Effector memory CD4-positive, alpha-beta T cell (primary cell): ENCODE measurements around the gene ADAM22.

Source experiments
- DNase-seq, 3 donors: peaks; one replicate each; pipeline ENCODE4 v3.0.0-alpha.2; 2020
- H3K27ac ChIP-seq: 2 replicates; pipeline ENCODE4 v1.7.0; 2013; ENCODE audit warnings: mild to moderate bottlenecking, low read length, moderate library complexity; ENCODE audit not compliant: insufficient read depth, poor library complexity, severe bottlenecking
- H3K27me3 ChIP-seq: replicated peaks from 2 replicates; pipeline ENCODE4 v1.7.0; 2013; ENCODE audit warnings: mild to moderate bottlenecking, low read length; ENCODE audit not compliant: insufficient read depth, control insufficient read depth, poor library complexity, severe bottlenecking
- H3K36me3 ChIP-seq: 2 replicates; pipeline ENCODE4 v1.7.0; 2013; ENCODE audit warnings: mild to moderate bottlenecking, low read length, moderate library complexity; ENCODE audit not compliant: control insufficient read depth, insufficient read depth
- H3K4me1 ChIP-seq: 2 replicates; pipeline ENCODE4 v1.7.0; 2013; ENCODE audit warnings: low read length, mild to moderate bottlenecking; ENCODE audit not compliant: control insufficient read depth, insufficient read depth, poor library complexity, severe bottlenecking
- H3K4me3 ChIP-seq: 2 replicates; pipeline ENCODE4 v1.7.0; 2013; ENCODE audit warnings: low read length, low read depth, mild to moderate bottlenecking; ENCODE audit not compliant: insufficient read depth, poor library complexity, severe bottlenecking
- H3K9me3 ChIP-seq: 2 replicates; pipeline ENCODE4 v1.7.0; 2013; ENCODE audit warnings: mild to moderate bottlenecking, low read length, moderate library complexity; ENCODE audit not compliant: control insufficient read depth

The ADAM22 gene

GRCh38 chr7:88226201-88226600, 292.1 kb downstream of the ADAM22 start:
- Histone ChIP-seq H3K27ac (no peak overlapping the region), H3K4me1 (peaks cover 2% of the 10 kb centered on the region), H3K27me3 (no peaks in the 10 kb centered on the region), H3K4me3 (no peak overlapping the region), H3K9me3 (no peaks in the 10 kb centered on the region), H3K36me3 (no peaks in the 10 kb centered on the region)
- no peak for DNase-seq

- H3K27ac ChIP-seq: no peak overlapping the region
Observed at GRCh38 chr7:88226886-88227516, 292.9 kb downstream of the ADAM22 start.

GRCh38 chr7:88229302-88229995, 295.4 kb downstream of the ADAM22 start:
- Histone ChIP-seq H3K27me3 (no peaks in the 10 kb centered on the region), H3K9me3 (no peaks in the 10 kb centered on the region), H3K27ac (no peak overlapping the region), H3K4me3 (no peak overlapping the region), H3K36me3 (no peaks in the 10 kb centered on the region), H3K4me1 (no peaks in the 10 kb centered on the region)
- DNase-seq: no peak

More at GRCh38 chr7:88226886-88227516, 292.9 kb downstream of the ADAM22 start:
- H3K9me3 ChIP-seq: no peaks in the 10 kb centered on the region
- H3K27me3 ChIP-seq: no peaks in the 10 kb centered on the region
- no peak for DNase-seq
- no peak overlapping the region for H3K4me3 ChIP-seq
- no peaks in the 10 kb centered on the region for H3K36me3 ChIP-seq
- no peaks in the 10 kb centered on the region for H3K4me1 ChIP-seq

- Histone ChIP-seq H3K4me1 (no peaks in the 10 kb centered on the region), H3K27me3 (no peaks in the 10 kb centered on the region), H3K27ac (no peak overlapping the region), H3K36me3 (no peaks in the 10 kb centered on the region), H3K4me3 (no peak overlapping the region), H3K9me3 (no peaks in the 10 kb centered on the region)
- DNase-seq: no peak
Observed at GRCh38 chr7:88230646-88231045, 296.6 kb downstream of the ADAM22 start.

- no peaks in the 10 kb centered on the region for H3K27me3 ChIP-seq
- no peak overlapping the region for H3K4me3 ChIP-seq
- no peaks in the 10 kb centered on the region for H3K4me1 ChIP-seq
- DNase-seq: no peak
- H3K9me3 ChIP-seq: no peaks in the 10 kb centered on the region
- H3K27ac ChIP-seq: no peak overlapping the region
- no peaks in the 10 kb centered on the region for H3K36me3 ChIP-seq
Observed at GRCh38 chr7:88233828-88234227, 299.8 kb downstream of the ADAM22 start.

GRCh38 chr7:88239852-88240251, 305.8 kb downstream of the ADAM22 start:
- H3K27me3 ChIP-seq: no peaks in the 10 kb centered on the region
- H3K4me3 ChIP-seq: no peak overlapping the region
- H3K9me3 ChIP-seq: no peaks in the 10 kb centered on the region
- DNase-seq: no peak
- H3K4me1 ChIP-seq: no peaks in the 10 kb centered on the region
- H3K27ac ChIP-seq: no peak overlapping the region
- H3K36me3 ChIP-seq: no peaks in the 10 kb centered on the region

- no peak for DNase-seq
- H3K27me3 ChIP-seq: no peaks in the 10 kb centered on the region
- H3K9me3 ChIP-seq: no peaks in the 10 kb centered on the region
- no peak overlapping the region for H3K27ac ChIP-seq
- no peaks in the 10 kb centered on the region for H3K36me3 ChIP-seq
- no peaks in the 10 kb centered on the region for H3K4me1 ChIP-seq
- H3K4me3 ChIP-seq: no peak overlapping the region
Observed at GRCh38 chr7:88243345-88243909, 309.4 kb downstream of the ADAM22 start.

- no peak for DNase-seq
Observed at GRCh38 chr7:88244258-88244657, 310.2 kb downstream of the ADAM22 start.

More at GRCh38 chr7:88244258-88244657, 310.2 kb downstream of the ADAM22 start:
- Histone ChIP-seq H3K27me3 (no peaks in the 10 kb centered on the region), H3K9me3 (no peaks in the 10 kb centered on the region), H3K36me3 (no peaks in the 10 kb centered on the region), H3K27ac (no peak overlapping the region), H3K4me1 (no peaks in the 10 kb centered on the region), H3K4me3 (no peak overlapping the region)
